NCI-H2081 treated with DMSO at 0.1 percent for 48 hours (cell line): Measurements from ENCODE around the gene MRPS23.

Experiments
- DNase-seq: peaks from one replicate; lab custom pipeline; 2025; lab: John Stamatoyannopoulos, UW

The MRPS23 gene

DNA sequence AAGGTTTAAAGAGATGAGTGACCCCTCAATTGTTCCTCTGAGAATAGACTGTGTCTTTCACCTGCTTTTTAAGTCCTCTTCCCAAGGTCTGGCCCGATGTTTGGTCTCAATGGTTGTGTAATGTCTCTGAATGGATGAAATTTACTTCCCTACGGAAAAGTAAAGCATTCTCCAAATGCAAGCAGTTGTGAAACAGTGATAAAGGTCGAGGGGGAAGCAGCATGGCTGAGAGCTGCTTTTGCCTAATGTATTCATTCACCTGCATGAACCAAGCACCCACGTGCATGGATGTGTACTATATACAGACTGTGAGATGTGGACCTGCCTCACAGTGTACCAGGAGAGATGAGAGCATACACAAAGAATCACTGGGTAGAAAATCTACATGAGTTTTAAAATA, 11.4 kb downstream of the MRPS23 start:
- no peak for DNase-seq

DNA sequence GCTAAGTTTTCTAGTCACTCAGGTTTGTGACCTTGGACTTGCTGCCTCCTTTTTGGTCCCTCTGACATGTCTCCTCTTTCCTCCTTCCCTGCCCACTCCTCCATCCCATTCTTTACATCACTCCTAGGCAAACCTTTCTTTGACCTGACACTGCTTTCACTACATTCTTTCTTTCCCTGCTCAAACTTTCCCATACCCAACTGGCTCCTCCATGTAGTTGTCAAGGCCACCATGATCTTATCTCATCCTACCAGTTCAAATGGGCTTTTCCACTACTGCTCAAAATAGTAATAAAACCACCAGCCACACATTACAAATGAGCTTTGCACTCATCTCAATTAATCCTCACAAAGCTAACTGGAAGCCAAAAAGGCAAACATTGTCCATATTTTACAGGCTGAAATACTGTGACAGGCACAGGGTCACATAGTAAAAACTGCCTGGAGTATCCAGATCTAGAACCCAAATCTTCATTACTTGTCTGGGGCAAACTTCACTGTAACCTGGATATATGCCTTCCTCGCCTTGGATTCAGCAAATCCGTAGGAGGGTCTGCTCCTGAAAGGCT, 14.4 kb downstream of the MRPS23 start:
- no peak for DNase-seq

DNA sequence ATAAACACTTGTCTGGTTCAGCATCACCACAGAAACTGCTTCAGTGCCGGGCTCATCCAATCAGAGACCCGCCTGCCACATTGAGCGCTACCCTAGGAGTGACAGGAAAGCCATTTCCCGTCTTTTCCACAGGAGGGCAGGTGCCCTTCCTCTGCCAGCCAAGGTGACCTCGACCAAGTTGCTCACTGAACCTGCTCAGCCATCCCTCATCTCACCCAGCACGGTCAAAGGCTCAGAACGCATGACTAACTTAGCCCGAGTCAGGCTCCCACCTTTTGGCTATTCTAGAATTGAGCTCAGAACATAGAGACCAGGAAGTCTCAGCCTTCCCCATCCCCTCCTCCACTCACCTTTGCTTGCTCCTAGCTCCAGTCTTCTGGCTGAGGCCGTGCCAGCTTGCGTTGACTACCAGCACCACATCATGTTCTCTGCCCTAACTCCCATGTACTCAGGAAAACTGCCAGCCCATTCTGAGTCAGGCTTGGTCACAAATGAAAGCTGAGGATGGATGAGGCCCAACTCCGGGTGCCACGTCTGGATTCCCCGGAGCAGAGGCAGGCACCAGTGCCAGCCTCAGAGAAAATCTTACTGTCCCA, 15.6 kb downstream of the MRPS23 start:
- no peak for DNase-seq

DNA sequence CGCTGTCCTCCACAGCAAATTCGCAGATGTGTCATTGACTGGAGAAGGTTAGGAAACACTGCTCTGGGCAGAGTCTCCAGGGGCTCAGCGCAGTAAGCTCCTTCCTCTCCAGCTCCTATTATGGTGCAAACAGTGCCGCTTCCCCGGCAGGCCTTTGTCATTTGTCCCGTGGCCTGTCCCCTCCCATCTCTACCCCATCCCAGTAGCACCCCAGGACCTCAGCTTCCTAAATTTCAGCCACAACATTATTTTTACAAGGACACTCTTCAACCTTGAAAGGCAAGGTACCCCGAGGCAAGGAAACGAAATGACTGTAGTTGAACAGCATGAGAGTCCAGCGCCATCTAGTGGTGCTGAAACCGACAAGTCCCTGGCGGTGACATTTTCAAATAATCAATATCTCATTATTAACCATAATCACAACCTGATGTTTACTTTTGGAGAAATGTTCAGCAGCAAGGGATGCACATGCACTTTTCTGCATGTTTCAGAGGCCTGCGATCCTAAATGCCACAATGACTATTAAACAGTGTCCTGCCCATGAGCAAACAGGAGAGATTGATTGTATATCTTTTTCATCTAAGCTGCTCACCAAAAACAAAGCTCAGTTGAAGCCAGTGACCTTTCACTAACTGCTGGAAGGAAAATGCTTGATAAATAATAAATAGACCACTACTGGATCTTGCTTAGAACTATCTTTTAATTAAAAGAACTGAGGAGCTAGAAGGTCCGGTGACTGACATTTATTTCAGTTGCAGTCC, 16.5 kb downstream of the MRPS23 start:
- DNase-seq, result peak; percentile 68

DNA sequence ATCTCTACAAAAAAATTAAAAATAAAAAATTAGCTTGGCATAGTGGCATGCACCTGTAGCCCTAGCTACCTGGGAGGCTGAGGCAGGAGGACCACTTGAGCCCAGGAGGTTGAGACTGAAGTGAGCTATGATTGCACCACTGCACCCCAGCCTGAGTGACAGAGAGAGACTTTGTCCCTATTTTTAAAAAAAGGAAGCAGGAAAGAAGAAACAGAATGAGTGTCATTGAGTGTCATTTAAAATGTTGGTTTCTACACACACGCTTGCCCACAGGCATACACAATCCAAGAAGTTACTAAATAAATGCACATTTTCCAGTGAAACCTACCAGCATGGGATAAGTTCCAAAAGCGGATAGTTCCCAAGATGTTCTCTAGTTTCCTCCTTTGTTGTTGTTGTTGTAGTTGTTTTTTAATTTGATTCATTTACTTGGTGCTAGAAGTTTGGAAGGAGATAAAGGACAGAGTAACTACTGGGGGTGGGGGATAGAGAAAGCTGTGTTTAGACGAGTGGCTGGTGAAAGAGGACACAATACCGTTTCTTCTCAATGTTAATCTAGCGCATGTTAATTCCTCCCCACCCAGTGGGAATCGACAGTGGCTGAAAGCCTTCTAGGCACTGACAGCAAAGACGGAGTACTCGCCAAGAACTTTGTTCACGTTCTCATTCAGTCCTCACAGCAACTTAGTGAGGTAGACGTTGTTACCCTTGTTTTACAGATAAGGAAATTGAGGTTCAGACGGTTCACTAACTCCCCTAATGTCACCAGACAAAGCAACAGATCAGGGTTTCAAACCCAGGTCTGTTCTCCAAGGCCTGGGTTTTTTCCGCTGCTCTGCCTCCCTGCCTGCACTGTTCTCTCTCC, 17.3 kb downstream of the MRPS23 start:
- no peak for DNase-seq

DNA sequence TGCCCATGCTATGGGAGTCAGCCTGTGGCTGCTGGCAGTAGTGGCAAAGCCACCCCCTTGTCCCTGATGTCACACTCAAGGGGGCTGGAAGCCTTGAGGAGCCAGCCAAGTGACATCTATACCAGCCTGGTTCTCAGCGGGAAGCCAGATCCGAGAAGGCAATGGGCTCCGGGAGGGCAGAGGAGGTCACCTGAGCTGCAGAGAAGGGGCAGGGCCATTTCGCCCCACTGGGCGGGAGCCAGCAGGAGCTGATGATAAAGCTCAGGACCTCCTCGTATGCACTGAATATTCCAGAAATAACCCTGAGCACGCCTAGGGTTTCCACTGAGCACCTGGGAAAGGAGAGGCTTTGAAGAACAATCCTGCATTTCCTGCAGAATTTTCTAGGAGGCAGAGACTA, 19.0 kb downstream of the MRPS23 start:
- DNase-seq, result no peak

DNA sequence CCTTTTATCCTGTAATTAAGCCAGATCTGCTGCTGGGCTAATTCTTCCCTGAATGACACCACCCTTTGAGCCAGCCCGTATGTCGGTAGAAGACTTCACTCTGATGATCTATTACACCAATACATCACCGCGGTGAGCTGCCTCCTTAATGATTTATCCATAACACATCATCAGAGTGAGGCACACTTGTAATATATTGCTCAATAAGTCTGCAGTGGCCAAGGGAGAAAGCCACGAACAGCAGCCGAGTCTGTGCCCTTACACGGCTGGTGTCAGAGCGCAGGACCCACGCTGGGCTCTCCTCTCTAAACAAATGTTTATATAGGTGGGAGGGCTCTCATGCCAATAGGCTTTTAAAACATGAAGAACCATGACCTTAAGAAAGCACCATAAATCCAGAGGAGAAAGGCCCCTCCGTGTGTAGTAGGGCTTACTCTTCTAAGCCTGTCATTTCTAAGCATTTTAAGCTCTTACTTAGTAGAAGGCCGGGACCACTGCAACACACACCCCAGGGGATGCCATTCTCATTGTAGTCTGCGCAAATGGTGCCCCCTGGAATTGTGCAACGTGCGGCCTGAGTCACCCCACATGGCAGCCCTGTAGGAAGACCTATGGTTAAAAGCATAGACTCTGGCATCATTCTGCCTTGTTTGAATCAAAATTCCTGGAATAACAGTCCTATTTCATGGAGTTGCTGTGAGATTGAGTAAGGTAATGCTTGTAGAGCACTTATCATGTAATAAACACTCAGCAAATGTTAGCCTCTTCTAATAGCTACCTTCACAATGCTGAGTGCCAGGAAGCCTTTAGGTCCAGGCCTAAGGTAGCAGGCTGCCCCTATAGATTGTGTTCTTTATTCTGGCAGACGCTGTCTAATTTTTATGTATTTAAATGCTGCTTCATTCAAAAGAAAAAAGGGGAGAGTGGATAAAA, 26.1 kb downstream of the MRPS23 start:
- peak; percentile 8 for DNase-seq

DNA sequence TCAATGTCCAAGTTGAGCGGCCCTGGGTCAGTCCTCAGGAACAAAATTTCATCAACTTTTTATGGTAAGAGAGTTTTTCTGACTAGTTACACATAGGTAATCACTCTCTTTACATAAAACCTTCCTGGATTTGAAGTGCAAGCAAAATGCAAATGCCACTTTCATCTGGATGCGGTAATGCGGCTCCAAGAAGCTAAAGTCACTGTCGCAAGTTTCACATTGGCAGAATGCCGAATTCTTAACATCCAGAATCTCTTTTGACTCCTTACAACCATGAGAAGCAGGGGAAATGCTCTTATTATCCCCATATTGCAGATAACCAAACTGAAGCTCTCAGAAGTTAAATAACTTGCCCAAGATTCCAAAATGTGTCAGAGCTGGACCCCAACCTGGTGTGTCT, 30.0 kb downstream of the MRPS23 start:
- DNase-seq, result no peak

DNA sequence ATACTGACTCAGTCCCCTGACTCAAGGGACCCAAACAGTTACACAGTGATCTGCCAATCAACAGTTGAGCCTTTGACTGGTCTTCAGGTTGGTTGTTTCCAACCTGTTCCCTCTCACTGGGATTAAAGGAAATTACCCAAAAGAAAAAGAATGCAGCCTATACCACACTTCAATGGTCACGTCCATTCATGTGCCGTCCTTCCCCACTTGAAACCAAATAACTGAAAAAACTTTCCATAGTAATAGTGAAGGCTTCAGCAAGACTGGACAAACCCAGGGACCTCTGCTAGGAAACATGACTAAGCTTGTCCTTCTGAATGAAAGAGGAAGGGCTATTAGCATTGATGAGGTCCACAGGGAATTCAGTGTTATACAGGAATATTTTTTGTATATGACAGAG, 30.6 kb downstream of the MRPS23 start:
- DNase-seq, result no peak

DNA sequence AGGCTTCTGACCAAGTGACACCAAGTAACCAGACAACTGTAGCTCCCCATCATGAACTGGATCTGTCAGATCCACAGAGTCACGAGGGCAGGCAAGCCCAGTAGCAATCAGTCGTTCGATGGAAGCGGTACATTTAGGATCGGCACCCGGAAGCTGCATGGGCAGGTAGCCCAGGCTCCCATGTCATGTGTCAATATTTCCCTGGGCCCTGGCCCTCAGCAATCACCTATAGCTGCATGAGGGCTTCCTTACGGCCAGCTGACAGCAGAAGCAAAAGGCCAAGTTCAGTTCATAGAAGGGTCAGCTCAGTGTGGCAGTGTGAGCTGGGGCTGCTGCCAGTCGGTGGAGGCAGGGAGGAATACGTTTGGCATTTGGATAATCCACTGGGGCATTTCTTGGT, 31.8 kb downstream of the MRPS23 start:
- no peak for DNase-seq

DNA sequence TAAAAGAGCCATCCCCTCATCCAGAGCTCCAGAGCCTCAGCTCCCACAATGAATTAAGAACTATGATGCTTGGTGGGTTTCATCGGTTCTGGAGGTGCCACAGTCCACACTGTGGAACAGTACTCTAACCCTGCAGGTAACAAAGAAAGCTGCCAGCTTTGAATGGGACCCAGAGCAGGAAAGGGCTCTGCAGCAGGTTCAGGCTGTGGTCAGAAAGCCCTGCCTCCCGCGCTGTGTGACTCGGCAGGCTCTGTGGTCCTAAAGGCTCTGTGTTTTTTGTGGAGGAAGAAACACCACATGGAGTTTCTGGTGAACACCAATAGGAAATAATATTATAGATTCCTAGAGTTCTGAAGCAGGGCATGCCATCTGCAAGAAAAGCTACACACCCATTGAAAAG, 32.5 kb downstream of the MRPS23 start:
- DNase-seq, result no peak

DNA sequence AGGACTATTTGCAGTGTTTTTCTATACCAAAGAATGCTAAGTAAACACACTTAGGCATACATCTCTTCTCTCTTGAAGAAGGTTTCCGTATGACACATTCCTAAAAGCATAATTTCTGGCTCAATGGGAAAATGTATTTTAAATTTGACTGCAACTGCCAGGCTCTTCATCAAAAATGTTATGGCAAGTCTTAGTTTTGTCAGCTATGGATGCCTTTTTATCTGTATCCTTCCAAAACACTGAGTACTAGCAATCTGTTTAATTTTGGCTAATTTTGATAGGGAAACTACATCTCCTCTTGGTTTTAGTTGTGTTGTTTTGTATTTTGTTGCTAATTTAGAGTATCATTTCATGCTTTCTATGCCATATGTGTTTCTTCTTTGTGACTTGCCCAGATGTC, 35.4 kb downstream of the MRPS23 start:
- DNase-seq, result no peak

DNA sequence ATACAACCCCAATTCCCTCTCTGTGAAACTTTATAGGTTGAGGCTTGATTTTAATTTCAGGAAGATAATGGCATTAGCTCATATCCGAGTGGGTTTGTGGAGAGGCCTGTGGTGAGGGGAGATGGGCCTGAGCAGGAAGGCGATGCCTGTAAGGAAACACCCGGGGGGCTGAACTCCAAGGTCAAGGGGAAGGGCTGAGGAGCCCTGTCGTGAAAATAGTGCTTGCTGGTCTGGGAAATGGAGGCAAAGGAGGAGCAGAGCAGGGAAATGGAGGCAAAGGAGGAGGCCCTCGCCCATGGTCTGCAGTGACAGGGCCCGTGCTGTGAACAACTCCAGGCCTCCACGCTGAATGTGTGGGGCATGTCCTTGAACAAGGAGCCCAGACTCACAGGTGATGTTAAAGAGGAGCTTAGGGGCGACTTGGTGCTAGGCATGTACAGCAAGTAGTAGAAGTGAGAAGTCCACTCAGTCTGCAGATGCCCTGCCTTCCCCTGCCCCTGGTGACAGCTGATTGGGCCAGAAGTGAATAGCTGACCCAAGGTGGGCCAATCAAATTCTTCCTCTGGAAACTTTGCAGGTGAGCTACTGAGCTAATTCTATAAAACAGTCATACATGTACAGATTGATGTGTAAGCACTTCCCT, 38.1 kb downstream of the MRPS23 start:
- DNase-seq, result peak; percentile 5

DNA sequence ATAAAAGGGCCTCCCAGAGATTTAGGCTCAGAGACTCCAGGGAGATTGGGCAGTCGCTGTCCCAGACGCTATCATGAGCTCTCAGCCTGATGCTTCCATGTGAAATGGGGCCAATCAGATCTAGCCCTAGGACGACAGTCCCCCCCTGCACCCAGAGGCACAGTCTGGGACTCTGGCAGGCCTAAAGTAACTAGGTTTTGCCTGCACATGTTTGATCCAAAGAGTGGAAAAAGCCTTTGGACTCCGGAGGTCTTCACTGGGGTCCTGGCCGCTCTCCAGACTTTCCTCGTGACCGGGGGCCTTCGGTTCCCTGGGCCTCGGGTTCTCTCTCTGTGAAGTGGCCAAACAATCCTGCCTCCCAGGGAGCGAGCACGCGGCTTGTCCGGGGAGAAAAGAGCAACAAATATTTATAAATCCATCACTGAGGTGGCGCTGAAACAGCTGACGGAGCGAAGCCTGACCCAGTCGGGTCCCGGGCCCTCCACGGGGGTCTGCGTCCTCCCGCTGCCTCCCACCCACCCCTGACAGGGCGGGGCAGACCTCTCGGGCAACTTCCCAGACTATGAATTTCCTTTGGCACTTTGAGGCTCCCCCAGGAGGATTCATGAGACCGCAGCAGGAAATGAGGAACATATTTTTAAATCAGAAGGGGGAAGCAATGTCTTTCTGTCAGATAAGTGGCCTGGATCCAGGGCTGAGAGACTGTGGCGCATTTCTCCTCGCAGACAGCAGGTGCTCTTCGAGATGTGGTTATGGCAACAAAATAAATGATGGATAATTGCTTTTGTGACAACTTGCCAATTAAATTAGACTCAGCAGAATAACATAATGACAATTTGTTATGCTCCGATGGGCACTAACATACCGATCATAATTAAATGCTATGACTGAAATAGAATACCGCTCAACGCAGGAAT, 38.9 kb downstream of the MRPS23 start:
- DNase-seq, result peak; percentile 98

DNA sequence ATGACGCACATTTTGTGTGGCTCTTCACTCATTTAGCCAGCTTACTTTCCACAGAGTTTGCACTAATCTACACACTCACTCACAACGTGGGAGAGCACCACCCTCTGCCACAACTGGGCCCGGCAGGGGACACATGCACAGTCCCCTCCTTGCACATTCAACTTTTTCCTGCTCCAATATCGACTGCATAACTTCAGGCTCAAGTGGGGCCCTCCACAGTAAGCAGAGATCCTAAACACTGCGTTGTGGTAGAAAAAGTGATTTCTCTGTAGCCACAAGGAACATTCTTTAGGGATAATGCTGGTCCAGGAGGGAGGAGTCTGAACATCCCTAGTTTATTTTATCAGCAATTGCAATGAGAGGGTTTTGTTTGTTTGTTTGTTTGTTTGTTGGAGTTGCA, 40.0 kb downstream of the MRPS23 start:
- DNase-seq, result no peak

DNA sequence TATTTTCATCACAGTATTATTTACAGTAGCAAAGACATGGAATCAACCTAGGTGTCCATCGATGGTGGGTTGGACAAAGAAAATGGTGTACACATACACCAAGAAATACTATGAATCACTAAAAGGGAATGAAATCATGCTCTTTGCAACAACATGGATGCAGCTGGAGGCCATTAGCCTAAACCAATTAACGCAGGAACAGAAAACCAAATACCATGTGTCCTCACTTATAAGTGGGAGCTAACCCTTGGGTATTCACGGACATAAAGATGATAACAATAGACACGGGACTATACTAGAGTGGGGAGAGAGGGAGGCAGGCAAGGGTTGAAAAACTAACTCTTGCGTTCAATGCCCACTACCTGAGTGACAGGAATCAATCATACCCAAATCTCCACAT, 41.0 kb downstream of the MRPS23 start:
- no peak for DNase-seq

DNA sequence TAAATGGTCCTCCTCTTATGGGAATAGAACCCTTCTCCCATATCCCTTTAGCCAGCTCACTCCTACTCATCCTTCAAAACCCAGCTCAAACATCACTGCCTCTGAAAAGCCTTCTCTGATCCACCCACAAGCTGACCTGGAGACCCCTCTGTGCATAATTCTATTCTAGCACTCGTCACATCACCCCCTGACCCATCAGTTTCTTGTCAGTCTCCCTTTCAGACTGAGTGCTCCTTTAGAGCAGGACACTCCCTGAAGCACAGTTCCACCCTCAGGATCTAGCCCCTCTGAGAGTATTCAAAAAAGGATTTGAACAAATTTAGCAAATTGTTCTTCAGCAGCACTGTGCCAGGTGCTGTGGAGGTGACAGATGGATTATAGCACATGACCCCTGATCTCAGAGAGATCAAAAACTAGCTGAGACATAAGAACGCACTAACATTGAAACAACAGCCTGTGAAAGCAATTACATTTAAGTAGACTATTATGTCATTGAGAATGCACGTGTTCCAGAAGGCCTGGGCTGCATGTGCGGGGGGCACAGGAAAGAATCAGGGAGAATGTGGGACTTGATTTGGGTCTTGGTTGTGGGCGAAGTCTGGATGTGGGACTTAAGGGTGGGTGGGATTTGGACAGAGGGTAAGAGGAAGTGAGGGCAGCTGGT, 43.5 kb downstream of the MRPS23 start:
- no peak for DNase-seq

DNA sequence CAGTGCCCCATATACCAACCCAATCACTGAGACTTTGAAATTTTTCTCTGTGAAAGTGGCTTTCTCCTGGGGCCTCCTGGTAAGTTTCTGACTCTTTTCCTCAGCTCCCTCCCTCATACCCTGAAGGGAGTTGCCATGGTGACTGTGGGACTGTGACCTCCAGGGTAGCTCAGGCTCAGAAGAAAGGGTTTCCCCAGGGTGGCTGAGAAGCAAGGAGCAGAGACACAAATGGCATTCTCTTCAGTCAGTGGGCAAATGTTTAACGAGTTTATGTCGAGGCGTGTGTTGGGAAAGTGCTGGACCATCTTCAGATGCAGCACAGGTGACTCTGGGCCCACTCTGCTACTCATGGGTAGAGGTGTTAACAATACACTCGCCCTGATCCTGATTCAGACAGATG, 46.8 kb downstream of the MRPS23 start:
- DNase-seq, result no peak

DNA sequence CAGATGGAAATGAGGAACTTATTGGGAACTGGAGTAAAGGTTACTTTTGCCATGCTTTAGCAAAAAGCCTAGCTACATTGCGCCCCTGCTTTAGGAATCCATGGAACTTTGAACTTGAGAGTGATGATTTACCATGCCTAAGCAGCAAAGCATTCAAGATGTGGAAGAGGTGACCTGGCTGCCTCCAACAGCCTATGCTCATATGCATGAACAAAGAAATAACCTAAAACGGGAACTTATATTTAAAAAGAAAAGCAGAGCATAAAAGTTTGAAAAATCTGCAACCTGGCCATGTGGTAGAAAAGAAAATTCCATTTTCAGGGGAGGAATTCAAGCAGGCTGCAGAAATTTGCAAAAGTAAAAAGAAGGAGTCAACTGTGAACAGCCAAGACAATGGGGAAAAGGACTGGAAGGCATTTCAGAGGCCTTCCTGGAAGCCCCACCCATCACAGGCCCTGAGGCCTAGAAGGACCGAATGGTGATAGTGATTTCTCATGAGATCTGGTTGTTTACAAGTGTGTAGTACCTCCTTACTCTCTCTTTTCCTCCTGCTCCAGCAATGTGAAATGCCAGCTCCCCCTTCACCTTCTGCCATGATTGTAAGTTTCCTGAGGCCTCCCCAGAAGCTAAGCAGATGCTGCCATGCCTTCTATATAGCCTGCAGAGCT, 48.7 kb downstream of the MRPS23 start:
- no peak for DNase-seq
